Neuronal stem cell (in vitro differentiated cells): ENCODE data around the gene FRRS1L.

Source experiments
- DNase-seq: peaks from one replicate; pipeline ENCODE4 v3.0.0-alpha.2; 2013; ENCODE audit warnings: low spot score
- H2AFZ ChIP-seq: one replicate; pipeline ENCODE4 v1.6.1; 2013; ENCODE audit warnings: mild to moderate bottlenecking, low read length, inconsistent platforms
- H2AK5ac ChIP-seq: 2 replicates; pipeline ENCODE4 v1.6.1; 2013; ENCODE audit warnings: low read depth, mild to moderate bottlenecking, inconsistent platforms, low read length, moderate library complexity, mixed read lengths
- H2BK120ac ChIP-seq: 2 replicates; pipeline ENCODE4 v1.6.1; 2013; ENCODE audit warnings: low read depth, mild to moderate bottlenecking, inconsistent platforms, low read length, moderate library complexity, mixed read lengths
- H2BK12ac ChIP-seq: one replicate; pipeline ENCODE4 v1.6.1; 2013; ENCODE audit warnings: low read length, inconsistent platforms
- H2BK15ac ChIP-seq: 2 replicates; pipeline ENCODE4 v1.6.1; 2013; ENCODE audit warnings: mild to moderate bottlenecking, low read length, inconsistent platforms, mixed read lengths
- H2BK5ac ChIP-seq: one replicate; pipeline ENCODE4 v1.6.1; 2013; ENCODE audit warnings: inconsistent platforms, mild to moderate bottlenecking, low read length, moderate library complexity
- H3K14ac ChIP-seq: one replicate; pipeline ENCODE4 v1.6.1; 2013; ENCODE audit warnings: low read length, inconsistent platforms
- H3K18ac ChIP-seq: 2 replicates; pipeline ENCODE4 v1.6.1; 2013; ENCODE audit warnings: low read length, inconsistent platforms
- H3K23ac ChIP-seq: 2 replicates; pipeline ENCODE4 v1.6.1; 2013; ENCODE audit warnings: low read depth, mild to moderate bottlenecking, mixed read lengths, low read length, inconsistent platforms; ENCODE audit not compliant: poor library complexity
- H3K27ac ChIP-seq: replicated peaks from 3 replicates; pipeline ENCODE4 v1.5.1; 2013; ENCODE audit warnings: low read length, inconsistent platforms
- H3K27me3 ChIP-seq, 3 experiments: 2 replicates each; pipeline ENCODE4 v1.6.1; 2013; ENCODE audit warnings: low read length in 3 of 3, mild to moderate bottlenecking in 2 of 3, inconsistent platforms in 1 of 3, low read depth in 1 of 3, mixed read lengths in 1 of 3, moderate library complexity in 1 of 3; ENCODE audit not compliant: control insufficient read depth in 3 of 3, insufficient read depth in 3 of 3
- H3K36me3 ChIP-seq, 2 donors: replicated peaks in 1 of 2; 2 replicates each; pipeline ENCODE4 v1.6.1; 2013; ENCODE audit warnings: low read length in 2 of 2; ENCODE audit not compliant: control insufficient read depth in 2 of 2, insufficient read depth in 2 of 2
- H3K4ac ChIP-seq: 2 replicates; pipeline ENCODE4 v1.6.1; 2013; ENCODE audit warnings: inconsistent platforms, mild to moderate bottlenecking, low read length, moderate library complexity
- H3K4me1 ChIP-seq, 2 donors: 1 replicate in 1 of 2; 2 replicates in 1 of 2; pipeline ENCODE4 v1.6.1; 2013; ENCODE audit warnings: low read length in 2 of 2, low read depth in 1 of 2; ENCODE audit not compliant: control insufficient read depth in 2 of 2, insufficient read depth in 1 of 2
- H3K4me2 ChIP-seq: one replicate; pipeline ENCODE4 v1.6.1; 2013; ENCODE audit warnings: mild to moderate bottlenecking, low read length, inconsistent platforms; ENCODE audit not compliant: insufficient read depth, poor library complexity, severe bottlenecking
- H3K4me3 ChIP-seq, 2 donors: 2 replicates each; pipeline ENCODE4 v1.5.1; 2013; ENCODE audit warnings: low read length in 2 of 2, mild to moderate bottlenecking in 2 of 2, inconsistent platforms in 1 of 2, moderate library complexity in 1 of 2
- H3K79me1 ChIP-seq: one replicate; pipeline ENCODE4 v1.6.1; 2013; ENCODE audit warnings: low read depth, mild to moderate bottlenecking, inconsistent platforms, low read length, moderate library complexity
- H3K9ac ChIP-seq: one replicate; pipeline ENCODE4 v1.6.1; 2013; ENCODE audit warnings: mild to moderate bottlenecking, low read depth, low read length, inconsistent platforms; ENCODE audit not compliant: poor library complexity
- H3K9me3 ChIP-seq, 2 donors: replicated peaks in 1 of 2; 2 replicates each; pipeline versions ENCODE3 to v1.6.1; 2013; ENCODE audit warnings: low read length in 2 of 2, mild to moderate bottlenecking in 2 of 2, inconsistent platforms in 1 of 2, low read depth in 1 of 2, mixed read lengths in 1 of 2, moderate library complexity in 1 of 2; ENCODE audit not compliant: control insufficient read depth in 2 of 2, insufficient read depth in 1 of 2
- H4K8ac ChIP-seq: one replicate; pipeline ENCODE4 v1.6.1; 2013; ENCODE audit warnings: low read depth, mild to moderate bottlenecking, inconsistent platforms, low read length, moderate library complexity
- H4K91ac ChIP-seq: one replicate; pipeline ENCODE4 v1.6.1; 2013; ENCODE audit warnings: low read length, low read depth, mild to moderate bottlenecking, inconsistent platforms; ENCODE audit not compliant: poor library complexity
- WGBS, 2 donors: extraction: QIAGEN DNeasy Blood & Tissue Kit; methylation state at CpG; one replicate each; pipeline ENCODE4 v1.1.7; 2013; ENCODE audit warnings: missing lambda C conversion rate in 2 of 2, mixed read lengths in 1 of 2; ENCODE audit not compliant: insufficient read length in 2 of 2, insufficient replicate concordance in 1 of 2; ENCODE audit errors: extremely low coverage in 2 of 2; 5-methylcytosine and 5-hydroxymethylcytosine counted together

Gene FRRS1L

DNA sequence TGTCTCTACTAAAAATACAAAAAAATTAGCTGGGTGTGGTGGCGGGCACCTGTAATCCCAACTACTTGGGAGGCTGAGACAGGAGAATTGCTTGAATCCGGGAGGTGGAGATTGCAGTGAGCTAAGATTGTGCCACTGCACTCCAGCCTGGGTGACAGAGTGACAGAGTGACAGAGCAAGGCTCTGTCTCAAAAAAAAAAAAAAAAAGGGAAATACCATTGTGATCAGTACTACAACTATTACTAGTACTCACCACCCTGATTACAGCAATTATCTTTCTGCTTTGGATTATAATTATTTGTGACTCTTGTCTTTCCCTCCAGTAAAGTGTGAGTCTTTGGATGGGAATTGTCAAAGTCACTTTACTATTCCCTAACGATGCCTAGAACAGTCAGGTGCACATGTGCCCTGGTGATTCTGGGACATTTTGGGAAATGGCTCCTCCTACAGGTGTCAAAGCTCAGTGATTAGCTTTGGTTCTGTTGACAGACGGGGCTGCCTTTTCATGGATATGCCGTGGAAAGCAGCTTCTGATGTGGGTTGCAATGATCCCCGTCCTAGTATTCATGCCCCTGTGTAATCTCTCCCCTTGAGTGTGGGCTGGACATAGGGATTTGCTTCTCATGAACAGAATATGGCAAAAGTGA is 31.8 kb upstream of the FRRS1L start:
- H3K36me3 ChIP-seq = no peaks in the 10 kb centered on the region
- H2BK15ac ChIP-seq = no peak overlapping the region
- peaks cover 0 to 38% (median 0%) of the 10 kb centered on the region in 3 experiments for H3K27me3 ChIP-seq
- no peak overlapping the region for H3K4me3 ChIP-seq
- H3K9me3 ChIP-seq = no peaks in the 10 kb centered on the region
- no peaks in the 10 kb centered on the region for H3K79me1 ChIP-seq
- no peak overlapping the region for H2BK5ac ChIP-seq
- no peak overlapping the region for H3K4me2 ChIP-seq
- no CpG with 5 or more reads among the region's 6 CpGs for WGBS, 2 donors
- H3K4me1 ChIP-seq = no peaks in the 10 kb centered on the region
- H3K9ac ChIP-seq = no peak overlapping the region
- H3K27ac ChIP-seq = no peak overlapping the region
- no peak overlapping the region for H3K14ac ChIP-seq
- DNase-seq = no peak
- no peak overlapping the region for H3K4ac ChIP-seq
- no peak overlapping the region for H4K8ac ChIP-seq
- H3K23ac ChIP-seq = no peak overlapping the region
- H3K18ac ChIP-seq = no peak overlapping the region
- no peak overlapping the region for H4K91ac ChIP-seq
- H2AK5ac ChIP-seq = no peak overlapping the region
- no peak overlapping the region for H2BK12ac ChIP-seq
- no peak overlapping the region for H2AFZ ChIP-seq
- H2BK120ac ChIP-seq = no peak overlapping the region

DNA sequence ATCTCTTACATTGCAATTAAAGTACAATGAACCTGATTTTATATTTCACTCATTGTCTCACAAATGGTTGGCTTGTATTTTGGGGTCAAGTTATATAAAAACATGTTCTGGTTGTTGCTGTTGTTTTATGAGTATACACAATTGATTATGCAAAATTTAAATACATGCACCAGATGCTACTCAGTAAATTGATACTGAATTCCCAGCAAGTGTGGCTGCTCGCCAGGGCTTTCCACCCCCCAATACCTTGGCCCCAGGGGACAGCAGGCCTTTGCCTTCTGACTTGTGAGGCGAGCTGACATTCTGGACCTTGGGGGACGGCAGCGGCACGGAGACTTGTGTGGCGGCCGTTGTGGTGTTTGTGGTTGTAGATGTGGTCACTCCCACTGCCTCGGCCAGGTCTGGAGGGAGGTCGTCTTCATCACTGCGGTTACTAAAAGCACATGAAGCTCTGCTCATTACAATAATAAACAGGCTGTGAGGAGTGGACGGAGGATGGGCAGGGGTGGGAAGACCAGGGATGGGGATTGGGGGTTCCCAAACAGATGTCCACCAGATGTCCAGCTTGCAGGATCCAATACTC is 27.0 kb upstream of the FRRS1L start:
- H2BK5ac ChIP-seq = no peak overlapping the region
- H3K14ac ChIP-seq = no peak overlapping the region
- no peaks in the 10 kb centered on the region for H3K79me1 ChIP-seq
- no peaks in the 10 kb centered on the region for H3K9me3 ChIP-seq
- H3K23ac ChIP-seq = no peak overlapping the region
- no peak overlapping the region for H3K27ac ChIP-seq
- no peaks in the 10 kb centered on the region for H3K4me1 ChIP-seq
- no peak overlapping the region for H3K4me3 ChIP-seq
- H3K4ac ChIP-seq = no peak overlapping the region
- H3K36me3 ChIP-seq = no peaks in the 10 kb centered on the region
- no peak overlapping the region for H2AK5ac ChIP-seq
- no peak overlapping the region for H3K9ac ChIP-seq
- H3K4me2 ChIP-seq = no peak overlapping the region
- H2BK12ac ChIP-seq = no peak overlapping the region
- H2AFZ ChIP-seq = no peak overlapping the region
- H2BK120ac ChIP-seq = no peak overlapping the region
- no peak overlapping the region for H2BK15ac ChIP-seq
- no peak overlapping the region for H3K18ac ChIP-seq
- WGBS, 2 donors = no CpG with 5 or more reads among the region's 11 CpGs
- no peak overlapping the region for H4K91ac ChIP-seq
- no peak for DNase-seq
- H4K8ac ChIP-seq = no peak overlapping the region
- H3K27me3 ChIP-seq = peaks cover 0 to 46% (median 0%) of the 10 kb centered on the region in 3 experiments

DNA sequence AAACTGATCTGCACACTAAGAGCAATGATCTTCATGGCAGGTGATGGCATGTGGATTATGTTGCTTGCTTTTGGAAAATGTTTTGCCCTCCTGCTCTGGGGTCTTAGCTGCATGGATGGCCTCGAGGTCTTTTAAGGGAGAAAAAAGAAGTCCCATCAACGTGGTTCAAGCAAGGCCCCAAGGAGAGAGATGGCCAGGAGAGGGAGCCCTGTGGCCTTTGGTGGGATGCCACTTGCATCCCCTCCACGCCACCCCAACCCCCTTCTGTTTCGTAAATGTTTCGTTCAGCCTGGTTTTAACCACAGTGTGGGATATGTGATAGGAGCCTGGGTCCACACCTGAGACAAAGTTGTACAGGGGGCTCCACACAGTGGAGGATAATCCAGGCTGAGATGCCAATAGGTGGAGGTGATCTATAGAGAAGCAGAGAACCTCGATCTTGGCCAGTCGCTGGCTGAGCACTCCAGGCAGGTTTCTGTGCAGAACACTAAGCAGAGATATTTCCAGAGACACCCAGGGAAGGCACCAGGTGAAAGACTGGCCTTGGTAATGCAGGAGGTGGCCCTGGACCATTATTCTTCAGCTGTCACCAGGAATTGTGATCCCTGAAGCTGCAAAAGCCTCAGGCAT is 25.8 kb upstream of the FRRS1L start:
- H3K14ac ChIP-seq = no peak overlapping the region
- no CpG with 5 or more reads among the region's 7 CpGs for WGBS, 2 donors

GRCh38 chr9:109191746-109192145 is 24.7 kb upstream of the FRRS1L start:
- no peak overlapping the region for H3K4me3 ChIP-seq
- no peak overlapping the region for H2BK12ac ChIP-seq
- H2AFZ ChIP-seq = no peak overlapping the region
- H4K91ac ChIP-seq = no peak overlapping the region
- no peak overlapping the region for H3K14ac ChIP-seq
- no peak overlapping the region for H2AK5ac ChIP-seq
- no peak overlapping the region for H3K27ac ChIP-seq
- H2BK120ac ChIP-seq = no peak overlapping the region
- H3K9me3 ChIP-seq = no peaks in the 10 kb centered on the region
- H3K27me3 ChIP-seq = peaks cover 0 to 62% (median 0%) of the 10 kb centered on the region in 3 experiments
- H2BK5ac ChIP-seq = no peak overlapping the region
- H3K23ac ChIP-seq = peak overlapping the region; percentile 48
- H3K9ac ChIP-seq = no peak overlapping the region
- no peaks in the 10 kb centered on the region for H3K36me3 ChIP-seq
- H3K4me2 ChIP-seq = no peak overlapping the region
- peaks cover 0 to 1% of the 10 kb centered on the region in 2 donors for H3K4me1 ChIP-seq
- no peak for DNase-seq
- H4K8ac ChIP-seq = no peak overlapping the region
- WGBS, 2 donors = no CpG with 5 or more reads among the region's 9 CpGs
- no peaks in the 10 kb centered on the region for H3K79me1 ChIP-seq
- no peak overlapping the region for H3K4ac ChIP-seq
- H2BK15ac ChIP-seq = peak overlapping the region; percentile 16
- peak overlapping the region; percentile 23 for H3K18ac ChIP-seq

More for the DNA sequence above, 25.8 kb upstream of the FRRS1L start:
- H3K9me3 ChIP-seq = no peaks in the 10 kb centered on the region
- peaks cover 0 to 1% of the 10 kb centered on the region in 2 donors for H3K4me1 ChIP-seq
- H2AK5ac ChIP-seq = no peak overlapping the region
- H3K27me3 ChIP-seq = peaks cover 0 to 51% (median 0%) of the 10 kb centered on the region in 3 experiments
- no peak overlapping the region for H4K91ac ChIP-seq
- H3K18ac ChIP-seq = no peak overlapping the region
- H2BK12ac ChIP-seq = no peak overlapping the region
- H3K4me2 ChIP-seq = no peak overlapping the region
- no peak overlapping the region for H3K23ac ChIP-seq
- no peaks in the 10 kb centered on the region for H3K79me1 ChIP-seq
- H2AFZ ChIP-seq = no peak overlapping the region
- H2BK5ac ChIP-seq = no peak overlapping the region
- H4K8ac ChIP-seq = no peak overlapping the region
- H3K4ac ChIP-seq = no peak overlapping the region
- peak; percentile 36 for DNase-seq
- H2BK15ac ChIP-seq = no peak overlapping the region
- no peak overlapping the region for H3K4me3 ChIP-seq
- H3K9ac ChIP-seq = no peak overlapping the region
- no peak overlapping the region for H2BK120ac ChIP-seq
- no peaks in the 10 kb centered on the region for H3K36me3 ChIP-seq
- H3K27ac ChIP-seq = no peak overlapping the region
